Ureter (tissue), 1 donor: ENCODE data around the gene PCK1. TPM values are rescaled to one million over a fixed set of nuclear protein-coding genes. Genes with fewer than 3 reads are reported as not detected.

ENCODE experiments used
- DNase-seq: peaks from one replicate; pipeline ENCODE4 v3.0.0-alpha.2; 2020; ENCODE audit warnings: low spot score
- total RNA-seq: library from RNA; stranded (reverse); gene quantifications from one replicate; pipeline ENCODE4 v1.2.4, GENCODE V29; 2023
- donor health status: DM: yes; HTN: yes; CAD: no.

The PCK1 gene
- total RNA-seq, 1 donor from 2014 or later = 0.57 TPM

GRCh38 chr20:57536120-57536708, 24.7 kb upstream of the PCK1 start:
- DNase-seq = no peak

- no peak for DNase-seq
Observed at GRCh38 chr20:57536771-57537724, 23.9 kb upstream of the PCK1 start.

- no peak for DNase-seq
Observed at GRCh38 chr20:57537822-57538221, 23.1 kb upstream of the PCK1 start.

- no peak for DNase-seq
Observed at GRCh38 chr20:57539889-57540288, 21.0 kb upstream of the PCK1 start.

GRCh38 chr20:57540890-57541580, 19.9 kb upstream of the PCK1 start:
- no peak for DNase-seq

GRCh38 chr20:57543754-57544153, 17.2 kb upstream of the PCK1 start:
- no peak for DNase-seq

- DNase-seq = no peak
Observed at GRCh38 chr20:57544838-57545564, 15.9 kb upstream of the PCK1 start.

GRCh38 chr20:57545927-57546662, 14.8 kb upstream of the PCK1 start:
- no peak for DNase-seq

- DNase-seq = no peak
Observed at GRCh38 chr20:57546956-57547649, 13.8 kb upstream of the PCK1 start.

- no peak for DNase-seq
Observed at GRCh38 chr20:57548177-57549058, 12.5 kb upstream of the PCK1 start.

GRCh38 chr20:57552471-57552870, 8.4 kb upstream of the PCK1 start:
- DNase-seq = no peak

GRCh38 chr20:57553376-57554018, 7.4 kb upstream of the PCK1 start:
- DNase-seq = no peak

GRCh38 chr20:57555457-57556184, 5.3 kb upstream of the PCK1 start:
- no peak for DNase-seq

GRCh38 chr20:57556980-57557274, 4.0 kb upstream of the PCK1 start:
- DNase-seq = no peak

- DNase-seq = no peak
Observed at GRCh38 chr20:57557926-57558613, 2.8 kb upstream of the PCK1 start.

- no peak for DNase-seq
Observed at GRCh38 chr20:57558614-57559288, 2.2 kb upstream of the PCK1 start.

GRCh38 chr20:57559289-57559634, 1.6 kb upstream of the PCK1 start:
- no peak for DNase-seq
